ENCODE data around the gene ADIG. TPM values are rescaled to one million over a fixed set of nuclear protein-coding genes. Genes with fewer than 3 reads are reported as not detected.

The ADIG gene
- total and polyA plus RNA-seq, 2 of the 13 experiments (the other 11 are each of a cell fraction or from before 2014, with no cell fraction given): 0.15 TPM; not detected in 1

- no peak for TF ChIP-seq KDM3A (CRISPR knock-in tag; IDR thresholded peaks at IDR 0.05; ENCODE audit: low read depth)
- TF ChIP-seq SP5 (CRISPR knock-in tag; IDR thresholded peaks at IDR 0.05; ENCODE audit: borderline replicate concordance, low read depth): peak; percentile 65
- TF ChIP-seq ARID5B (CRISPR knock-in tag; IDR thresholded peaks at IDR 0.05): peak; percentile 96
- peak; percentile 57 for TF ChIP-seq ZNF512B (CRISPR knock-in tag; IDR thresholded peaks at IDR 0.05; ENCODE audit: borderline replicate concordance)
- TF ChIP-seq ZNF839 (CRISPR knock-in tag; IDR thresholded peaks at IDR 0.05; ENCODE audit: borderline replicate concordance): peak; percentile 94
- peak; percentile 23; the same call in 1 of the 2 replicates for TF ChIP-seq FOXP1 (IDR thresholded peaks at IDR 0.05)
- peak; percentile 87 for TF ChIP-seq FOXP1 (CRISPR knock-in tag; IDR thresholded peaks at IDR 0.05)
- TF ChIP-seq CHD2 (IDR thresholded peaks at IDR 0.05; ENCODE audit: low read depth, low read length): peak; percentile 85
- TF ChIP-seq ZNF441 (CRISPR knock-in tag; IDR thresholded peaks at IDR 0.05; ENCODE audit: borderline replicate concordance): 0 out of 2 replicates have a peak, but pooled peaks have one; percentile 12
- TF ChIP-seq ZNF580 (CRISPR knock-in tag; IDR thresholded peaks at IDR 0.05; ENCODE audit: borderline replicate concordance, low read depth): peak; percentile 47; the same call in 1 of the 2 replicates
- TF ChIP-seq ZSCAN22 (CRISPR knock-in tag; IDR thresholded peaks at IDR 0.05): no peak
- peak; percentile 66 for TF ChIP-seq KLF9 (CRISPR knock-in tag; IDR thresholded peaks at IDR 0.05; ENCODE audit: low read depth)
- TF ChIP-seq NFE2 (CRISPR knock-in tag; IDR thresholded peaks at IDR 0.05): no peak
- TF ChIP-seq KAT8 (CRISPR knock-in tag; IDR thresholded peaks at IDR 0.05): peak; percentile 91
- 0 out of 2 replicates have a peak, but pooled peaks have one; percentile 30 for TF ChIP-seq ZNF160 (CRISPR knock-in tag; IDR thresholded peaks at IDR 0.05)
- TF ChIP-seq ZNF564 (CRISPR knock-in tag; IDR thresholded peaks at IDR 0.05): peak; percentile 50; the same call in 1 of the 2 replicates
- peak; percentile 89 for TF ChIP-seq CEBPB (IDR thresholded peaks at IDR 0.05; ENCODE audit: borderline replicate concordance, low read depth, low read length)
- peak; percentile 83; the same call in 1 of the 2 replicates for TF ChIP-seq ZNF335 (CRISPR knock-in tag; IDR thresholded peaks at IDR 0.05)
- TF ChIP-seq MYC (CRISPR knock-in tag; IDR thresholded peaks at IDR 0.05; ENCODE audit: borderline replicate concordance): peak; percentile 35; the same call in 1 of the 2 replicates
- TF ChIP-seq ZNF569 (CRISPR knock-in tag; IDR thresholded peaks at IDR 0.05; ENCODE audit: borderline replicate concordance): 0 out of 2 replicates have a peak, but pooled peaks have one; percentile 33
- 0 out of 2 replicates have a peak, but pooled peaks have one; percentile 21 for TF ChIP-seq ZSCAN21 (CRISPR knock-in tag; IDR thresholded peaks at IDR 0.05; ENCODE audit: borderline replicate concordance)
- TF ChIP-seq ZMYM2 (CRISPR knock-in tag; IDR thresholded peaks at IDR 0.05): peak; percentile 95
Measured at GRCh38 chr20:38585404-38586180, 4.6 kb downstream of the ADIG start (continued).

Measured in HepG2 (cell line).